Panc1 (cell line): ENCODE measurements around the gene SHROOM2. TPM values are rescaled to one million over a fixed set of nuclear protein-coding genes. Genes with fewer than 3 reads are reported as not detected.

ENCODE experiments used
- ATAC-seq: fragments of 200-7000 bp; cut with Tn5 transposase; 2 replicates; pipeline ENCODE4 v1.9.1; 2020; ENCODE audit warnings: mild to moderate bottlenecking, moderate library complexity
- BruUV-seq: library from RNA; stranded (reverse); fragments of 400-500 nt; replicated peaks from 2 replicates; lab custom pipeline; 2021; lab: Mats Ljungman, UMichigan
- CTCF ChIA-PET: fragments of 300-600 bp; sonication (Branson Sonifier 250); formaldehyde crosslinking; loops from one replicate; lab custom pipeline; 2022; ENCODE audit warnings: antibody characterized with exemption; lab: Charles Lee
- POLR2A ChIA-PET: fragments of 300-600 bp; sonication (Branson Sonifier 250); formaldehyde crosslinking; loops from one replicate; lab custom pipeline; 2022; ENCODE audit warnings: antibody characterized with exemption; lab: Charles Lee
- DNase-seq: peaks from one replicate; pipeline ENCODE4 v3.0.0-alpha.2; 2010; ENCODE audit warnings: low read depth, low spot score
- H3K27ac ChIP-seq: 2 replicates; pipeline ENCODE4 v1.5.1; 2011; ENCODE audit warnings: mild to moderate bottlenecking, low read length, inconsistent platforms
- H3K27me3 ChIP-seq: fragments of 200-500 bp; sonication (Bioruptor generic); 2 replicates; pipeline ENCODE4 v1.6.0; 2014; ENCODE audit warnings: low read length, inconsistent platforms; ENCODE audit not compliant: control insufficient read depth, insufficient read depth
- H3K36me3 ChIP-seq: fragments of 200-500 bp; sonication (Bioruptor generic); 2 replicates; pipeline ENCODE4 v1.5.1; 2014; ENCODE audit warnings: inconsistent platforms, mild to moderate bottlenecking, low read length, moderate library complexity; ENCODE audit not compliant: control insufficient read depth, insufficient read depth
- H3K4me1 ChIP-seq: 2 replicates; pipeline ENCODE4 v1.5.1; 2011; ENCODE audit warnings: inconsistent platforms, mild to moderate bottlenecking, low read length, moderate library complexity; ENCODE audit not compliant: control insufficient read depth, insufficient read depth
- H3K4me3 ChIP-seq, 2 experiments: 2 replicates each; pipeline ENCODE4 v1.5.1; 2011 to 2012; ENCODE audit warnings: low read depth in 2 of 2, low read length in 2 of 2, mild to moderate bottlenecking in 2 of 2, inconsistent platforms in 1 of 2, moderate library complexity in 1 of 2
- H3K9me3 ChIP-seq: fragments of 200-500 bp; sonication (Bioruptor generic); 2 replicates; pipeline ENCODE4 v1.5.1; 2014; ENCODE audit warnings: low read depth, mild to moderate bottlenecking, inconsistent platforms, low read length, moderate library complexity; ENCODE audit not compliant: control insufficient read depth, insufficient read depth
- CTCF ChIP-seq: fragments of 450-650 bp; IDR thresholded peaks from 2 replicates; pipeline ENCODE4 v1.5.1; 2017; ENCODE audit warnings: mild to moderate bottlenecking
- POLR2AphosphoS5 ChIP-seq: IDR thresholded peaks from 2 replicates; pipeline ENCODE4 v1.6.1; 2012; ENCODE audit warnings: mild to moderate bottlenecking, low read depth, low read length, moderate library complexity
- REST ChIP-seq, 2 experiments: IDR thresholded peaks; 2 replicates each; pipeline ENCODE4 v1.6.1; 2011 to 2012; ENCODE audit warnings: low read depth in 2 of 2, control low read depth in 1 of 2, low read length in 1 of 2, mild to moderate bottlenecking in 1 of 2, moderate library complexity in 1 of 2; ENCODE audit not compliant: insufficient read depth in 1 of 2
- SIN3A ChIP-seq: IDR thresholded peaks from 2 replicates; pipeline ENCODE4 v1.6.1; 2012; ENCODE audit warnings: low read depth, mild to moderate bottlenecking, low read length, moderate library complexity, borderline replicate concordance; ENCODE audit not compliant: insufficient read depth
- TCF7L2 ChIP-seq: IDR thresholded peaks from 2 replicates; pipeline ENCODE4 v1.6.1; 2011; ENCODE audit warnings: mild to moderate bottlenecking, low read depth, low read length, inconsistent platforms
- in situ Hi-C: cut with HindIII; loops from 2 replicates; pipeline ENCODE4 v1.10.0; 2016; ENCODE audit warnings: low sequenced_read_pairs, low pct_unique_long_range_greater_than_20kb
- intact Hi-C: fragments of 100-400 bp; cut with micrococcal nuclease; formaldehyde crosslinking; loops from one replicate; pipeline ENCODE4 v1.10.0; 2022; ENCODE audit not compliant: unreplicated experiment
- total RNA-seq: library from RNA; stranded (reverse); gene quantifications from one replicate; pipeline ENCODE4 v1.2.1, GENCODE V29; 2021; ENCODE audit not compliant: unreplicated experiment

The SHROOM2 gene
- total RNA-seq, 1 experiment from 2014 or later: 0.72 TPM

- Histone ChIP-seq H3K27ac (no peak overlapping the region), H3K36me3 (no peaks in the 10 kb centered on the region), H3K27me3 (no peaks in the 10 kb centered on the region), H3K4me3 (no peak overlapping the region), H3K9me3 (no peaks in the 10 kb centered on the region), H3K4me1 (no peaks in the 10 kb centered on the region)
- POLR2A ChIA-PET: no interaction called here
- ATAC-seq (no peak), DNase-seq (no peak)
- intact Hi-C loops (no loop called here), in situ Hi-C loops (no loop called here)
- BruUV-seq: no TSS peak
- CTCF ChIA-PET: no interaction called here
- no peak for TF ChIP-seq REST (IDR thresholded peaks at IDR 0.05; ENCODE audit: insufficient read depth in 1 of 2, low read depth in 2 of 2, low read length in 1 of 2)
- TF ChIP-seq CTCF: no peak
- no peak for TF ChIP-seq POLR2AphosphoS5
- no peak for TF ChIP-seq SIN3A
- TF ChIP-seq TCF7L2: no peak
Observed at GRCh38 chrX:9871701-9872268, 85.6 kb downstream of the SHROOM2 start.

GRCh38 chrX:9873360-9873759, 87.1 kb downstream of the SHROOM2 start:
- TF ChIP-seq POLR2AphosphoS5 (no peak), REST (IDR thresholded peaks at IDR 0.05; ENCODE audit: insufficient read depth in 1 of 2, low read depth in 2 of 2, low read length in 1 of 2) (no peak), TCF7L2 (no peak), SIN3A (no peak), CTCF (no peak)
- H3K27ac ChIP-seq: no peak overlapping the region
- in situ Hi-C loops: no loop called here
- ATAC-seq (no peak), DNase-seq (no peak)
- H3K9me3 ChIP-seq: no peaks in the 10 kb centered on the region
- no TSS peak for BruUV-seq
- CTCF ChIA-PET: no interaction called here
- intact Hi-C loops: no loop called here
- POLR2A ChIA-PET: no interaction called here
- no peak overlapping the region for H3K4me3 ChIP-seq
- no peaks in the 10 kb centered on the region for H3K27me3 ChIP-seq
- H3K4me1 ChIP-seq: no peaks in the 10 kb centered on the region
- H3K36me3 ChIP-seq: no peaks in the 10 kb centered on the region
